Endothelial cell of umbilical vein (primary cell): ENCODE results near the gene HSD17B13. TPM values are rescaled to one million over a fixed set of nuclear protein-coding genes. Genes with fewer than 3 reads are reported as not detected.

Source experiments
- BruUV-seq: library from RNA; stranded (reverse); fragments of 400-500 nt; replicated peaks from 2 replicates; lab custom pipeline; 2021; lab: Mats Ljungman, UMichigan
- CTCF ChIA-PET: fragments of 300-600, 350-600 bp; sonication (Branson Sonifier 250); formaldehyde crosslinking; loops from one replicate; lab custom pipeline; 2021; ENCODE audit warnings: antibody characterized with exemption, inconsistent platforms; lab: Charles Lee
- POLR2A ChIA-PET: fragments of 300-600, 350-600 bp; sonication (Branson Sonifier 250); formaldehyde crosslinking; loops from one replicate; lab custom pipeline; 2021; ENCODE audit warnings: antibody characterized with exemption, inconsistent platforms; lab: Charles Lee
- DNase-seq: peaks from one replicate; pipeline ENCODE4 v3.0.0-alpha.2; 2011; ENCODE audit warnings: low read depth, low spot score
- FAIRE-seq: peaks from 2 replicates; lab custom pipeline; 2011; peaks lifted over from hg19 to GRCh38; lab: Jason Lieb, UNC
- H2AFZ ChIP-seq: 2 replicates; pipeline ENCODE4 v1.6.0; 2012; ENCODE audit warnings: low read depth, low read length, control low read depth, inconsistent platforms
- H3K27ac ChIP-seq: 2 replicates; pipeline ENCODE4 v1.5.1; 2011; ENCODE audit warnings: low read depth, mild to moderate bottlenecking, control low read depth, low read length, moderate library complexity; ENCODE audit not compliant: insufficient read depth
- H3K27me3 ChIP-seq, 2 experiments: 2 replicates each; pipeline versions ENCODE4 v1.6.0 to v1.6.1; 2011; ENCODE audit warnings: low read length in 2 of 2, mixed read lengths in 1 of 2; ENCODE audit not compliant: control insufficient read depth in 2 of 2, insufficient read depth in 2 of 2
- H3K36me3 ChIP-seq, 2 experiments: 2 replicates in 1 of 2; 3 replicates in 1 of 2; pipeline ENCODE4 v1.5.1; 2011; ENCODE audit warnings: low read length in 2 of 2, mild to moderate bottlenecking in 1 of 2, moderate library complexity in 1 of 2; ENCODE audit not compliant: control insufficient read depth in 2 of 2, insufficient read depth in 2 of 2; ENCODE audit errors: extremely low read depth in 1 of 2
- H3K4me1 ChIP-seq: 3 replicates; pipeline ENCODE4 v1.5.1; 2011; ENCODE audit warnings: mild to moderate bottlenecking, low read length; ENCODE audit not compliant: control insufficient read depth, insufficient read depth; ENCODE audit errors: extremely low read depth
- H3K4me2 ChIP-seq: 2 replicates; pipeline ENCODE4 v1.6.1; 2011; ENCODE audit warnings: low read length, control low read depth, mixed read lengths; ENCODE audit not compliant: insufficient read depth
- H3K4me3 ChIP-seq, 3 experiments: fragments of 200-600 bp in 1 of 3; sonication (generic), shearing (Covaris generic) in 1 of 3; replicated peaks in 1 of 3; 2 replicates each; pipeline ENCODE4 v1.5.1; 2011 to 2016; ENCODE audit warnings: control low read depth in 3 of 3, low read length in 3 of 3, mild to moderate bottlenecking in 2 of 3, inconsistent platforms in 1 of 3, low read depth in 1 of 3, moderate library complexity in 1 of 3; ENCODE audit not compliant: insufficient read depth in 1 of 3
- H3K79me2 ChIP-seq: 2 replicates; pipeline ENCODE4 v1.6.0; 2012; ENCODE audit warnings: low read length, inconsistent platforms; ENCODE audit not compliant: control insufficient read depth, insufficient read depth
- H3K9ac ChIP-seq: replicated peaks from 2 replicates; pipeline ENCODE3; 2011; ENCODE audit warnings: low read length, control low read depth; ENCODE audit not compliant: insufficient read depth; ENCODE audit errors: extremely low read depth
- H3K9me1 ChIP-seq: replicated peaks from 3 replicates; pipeline ENCODE4 v1.6.0; 2011; ENCODE audit warnings: mild to moderate bottlenecking, low read length; ENCODE audit not compliant: control insufficient read depth, insufficient read depth; ENCODE audit errors: extremely low read depth
- H3K9me3 ChIP-seq: replicated peaks from 2 replicates; pipeline ENCODE4 v1.5.1; 2012; ENCODE audit warnings: low read length, inconsistent platforms; ENCODE audit not compliant: control insufficient read depth, insufficient read depth
- H4K20me1 ChIP-seq: replicated peaks from 2 replicates; pipeline ENCODE3; 2011; ENCODE audit warnings: mild to moderate bottlenecking, low read length; ENCODE audit not compliant: control insufficient read depth, insufficient read depth; ENCODE audit errors: extremely low read depth
- FOS ChIP-seq: IDR thresholded peaks from 2 replicates; pipeline ENCODE4 v1.6.1; 2011; ENCODE audit warnings: mild to moderate bottlenecking, low read length, moderate library complexity, borderline replicate concordance; ENCODE audit not compliant: insufficient read depth
- JUN ChIP-seq: IDR thresholded peaks from 2 replicates; pipeline ENCODE4 v1.6.1; 2011; ENCODE audit warnings: borderline replicate concordance, low read depth; ENCODE audit not compliant: insufficient read length, insufficient read depth
- MYC ChIP-seq: IDR thresholded peaks from one replicate; pipeline ENCODE4 v1.6.1; 2011; ENCODE audit warnings: mild to moderate bottlenecking, low read depth, low read length
- POLR2A ChIP-seq: IDR thresholded peaks from 2 replicates; pipeline ENCODE4 v1.6.1; 2012; ENCODE audit warnings: low read depth, mild to moderate bottlenecking, control low read depth, low read length
- POLR2AphosphoS5 ChIP-seq: IDR thresholded peaks from 2 replicates; pipeline ENCODE4 v1.6.1; 2012; ENCODE audit warnings: low read depth, mild to moderate bottlenecking, control low read depth, low read length, moderate library complexity; ENCODE audit not compliant: insufficient read depth
- dilution Hi-C: fragments of 300-500 bp; cut with MboI; formaldehyde crosslinking; loops from one replicate; pipeline ENCODE4 v1.15.0; 2019; ENCODE audit warnings: low sequenced_read_pairs; ENCODE audit not compliant: extremely low pct_ligation_motif_present
- intact Hi-C: fragments of 100-400 bp; cut with micrococcal nuclease; formaldehyde crosslinking; loops from one replicate; pipeline ENCODE4 v1.10.0; 2022
- polyA plus RNA-seq, 4 experiments: library from polyadenylated mRNA; depleted of rRNA in 3 of 4; stranded (reverse) in 3 of 4; unstranded in 1 of 4; fragments of >200 nt; gene quantifications; 2 replicates each; pipeline versions ENCODE4 v1.2.1 to v1.2.3, GENCODE V29; 2011 to 2012; ENCODE audit warnings: missing spikeins in 1 of 4
- total RNA-seq: library from RNA; stranded (reverse); gene quantifications from 2 replicates; pipeline ENCODE4 v1.2.3, GENCODE V29; 2021
- TF ChIP-seq, protein P1 (sequence below), 2 donors: IDR thresholded peaks; 1 replicate in 1 of 2; 2 replicates in 1 of 2; pipeline ENCODE4 v1.5.1; 2011; ENCODE audit warnings: low read length in 2 of 2, mild to moderate bottlenecking in 2 of 2, moderate library complexity in 2 of 2, control low read depth in 1 of 2, inconsistent platforms in 1 of 2, low read depth in 1 of 2; ENCODE audit not compliant: insufficient read depth in 1 of 2; ENCODE audit errors: extremely low read depth in 1 of 2
- TF ChIP-seq, protein P2 (sequence below): IDR thresholded peaks from 2 replicates; pipeline ENCODE4 v1.6.1; 2011; ENCODE audit not compliant: insufficient read depth, insufficient read length

Gene HSD17B13
- total and polyA plus RNA-seq, 2 donors (not counting 3 experiments of a cell fraction or from before 2014, with no cell fraction given) = 0.07 TPM; not detected in 1

DNA sequence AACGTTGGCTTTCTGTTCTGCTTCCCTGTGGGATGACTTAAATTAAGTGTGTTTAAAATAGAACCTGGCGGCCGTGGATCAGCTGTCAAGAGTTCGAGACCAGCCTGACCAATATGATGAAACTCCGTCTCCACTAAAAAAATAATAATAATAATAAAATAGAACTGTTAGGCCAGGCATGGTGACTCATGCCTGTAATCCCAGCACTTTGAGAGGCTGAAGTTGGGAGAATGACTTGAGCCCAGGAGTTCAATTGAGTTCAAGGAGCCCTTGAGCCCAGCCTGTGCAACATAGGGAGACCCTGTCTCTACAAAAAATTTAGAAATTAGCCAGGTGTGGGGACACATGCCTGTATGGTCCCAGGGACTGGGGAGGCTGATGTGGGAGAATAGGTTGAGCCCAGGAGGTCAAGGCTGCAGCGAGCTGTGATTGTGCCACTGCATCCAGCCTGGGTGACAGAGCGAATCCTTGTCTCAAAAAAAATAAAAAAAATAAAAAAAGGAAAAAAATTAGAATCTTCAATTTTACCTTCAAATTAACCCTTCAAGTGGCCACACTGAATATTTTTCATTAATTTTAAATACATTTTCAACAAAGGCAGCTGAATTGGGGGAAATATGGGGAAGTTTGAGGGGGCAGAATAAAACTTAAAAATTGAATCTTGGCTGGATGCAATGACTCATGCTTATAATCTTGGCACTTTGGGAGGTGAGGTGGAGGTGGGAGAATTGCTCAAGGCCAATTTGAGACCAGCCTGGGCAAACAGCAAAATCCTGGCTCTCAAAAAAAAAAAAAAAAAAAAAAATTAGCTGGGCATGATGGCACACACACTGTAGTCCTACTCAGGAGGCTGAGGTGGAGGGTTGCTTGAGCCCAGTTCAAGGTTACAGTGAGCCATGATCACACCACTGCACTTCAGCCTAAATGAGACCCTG is 31.8 kb upstream of the HSD17B13 start:
- dilution Hi-C loops (no loop called here), intact Hi-C loops (loop anchor here (5.0 kb wide), 4 partner anchors 113 to 493 kb away; no protein-coding TSS in a partner anchor)
- no peaks in the 10 kb centered on the region for H3K36me3 ChIP-seq
- no peaks in the 10 kb centered on the region for H3K27me3 ChIP-seq
- no peak for DNase-seq
- TF ChIP-seq, protein P1, sequence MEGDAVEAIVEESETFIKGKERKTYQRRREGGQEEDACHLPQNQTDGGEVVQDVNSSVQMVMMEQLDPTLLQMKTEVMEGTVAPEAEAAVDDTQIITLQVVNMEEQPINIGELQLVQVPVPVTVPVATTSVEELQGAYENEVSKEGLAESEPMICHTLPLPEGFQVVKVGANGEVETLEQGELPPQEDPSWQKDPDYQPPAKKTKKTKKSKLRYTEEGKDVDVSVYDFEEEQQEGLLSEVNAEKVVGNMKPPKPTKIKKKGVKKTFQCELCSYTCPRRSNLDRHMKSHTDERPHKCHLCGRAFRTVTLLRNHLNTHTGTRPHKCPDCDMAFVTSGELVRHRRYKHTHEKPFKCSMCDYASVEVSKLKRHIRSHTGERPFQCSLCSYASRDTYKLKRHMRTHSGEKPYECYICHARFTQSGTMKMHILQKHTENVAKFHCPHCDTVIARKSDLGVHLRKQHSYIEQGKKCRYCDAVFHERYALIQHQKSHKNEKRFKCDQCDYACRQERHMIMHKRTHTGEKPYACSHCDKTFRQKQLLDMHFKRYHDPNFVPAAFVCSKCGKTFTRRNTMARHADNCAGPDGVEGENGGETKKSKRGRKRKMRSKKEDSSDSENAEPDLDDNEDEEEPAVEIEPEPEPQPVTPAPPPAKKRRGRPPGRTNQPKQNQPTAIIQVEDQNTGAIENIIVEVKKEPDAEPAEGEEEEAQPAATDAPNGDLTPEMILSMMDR (IDR thresholded peaks at IDR 0.05; ENCODE audit: extremely low read depth in 1 of 2, insufficient read depth in 1 of 2, low read depth in 1 of 2, low read length in 2 of 2) = no peak
- no peak overlapping the region for H3K9ac ChIP-seq
- ChIA-PET POLR2A (no interaction called here), CTCF (interaction anchor here (0.6 to 3.9 kb wide), 26 partner anchors 9 to 966 kb away, joined by 3 to 87 read pairs (median 4); partner anchors contain the start of gene HSD17B11)
- FAIRE-seq = no peak
- no TSS peak for BruUV-seq
- H2AFZ ChIP-seq = no peak overlapping the region
- H3K27ac ChIP-seq = no peak overlapping the region
- H3K9me3 ChIP-seq = no peaks in the 10 kb centered on the region
- no peaks in the 10 kb centered on the region for H3K79me2 ChIP-seq
- no peaks in the 10 kb centered on the region for H3K4me1 ChIP-seq
- no peak overlapping the region for H3K4me3 ChIP-seq
- no peaks in the 10 kb centered on the region for H4K20me1 ChIP-seq
- no peaks in the 10 kb centered on the region for H3K9me1 ChIP-seq
- H3K4me2 ChIP-seq = no peak overlapping the region

DNA sequence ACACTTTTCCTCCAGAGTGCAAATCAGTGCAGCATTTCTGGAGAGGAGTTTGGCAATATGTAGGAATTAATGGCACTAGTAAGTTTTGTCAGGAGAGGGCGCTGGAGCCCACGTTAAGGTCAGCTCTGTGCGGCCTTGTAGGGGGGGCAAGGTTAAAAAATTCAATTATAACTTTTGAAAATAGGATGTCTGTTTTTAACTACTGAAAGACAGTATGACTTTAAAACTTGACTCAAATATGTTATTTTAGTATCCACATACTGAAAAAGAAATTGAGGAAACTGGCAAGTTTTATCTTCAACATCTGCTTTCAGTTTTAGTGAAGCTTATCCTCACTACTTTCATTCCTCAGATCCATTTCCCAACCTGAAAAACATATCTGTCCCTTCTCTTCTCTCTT is 30.9 kb upstream of the HSD17B13 start:
- Histone ChIP-seq H3K27me3 (no peaks in the 10 kb centered on the region), H3K4me1 (no peaks in the 10 kb centered on the region), H3K27ac (no peak overlapping the region), H3K79me2 (no peaks in the 10 kb centered on the region), H3K9me3 (no peaks in the 10 kb centered on the region), H2AFZ (no peak overlapping the region), H3K36me3 (no peaks in the 10 kb centered on the region), H3K4me2 (no peak overlapping the region), H4K20me1 (no peaks in the 10 kb centered on the region), H3K9ac (no peak overlapping the region), H3K4me3 (no peak overlapping the region), H3K9me1 (no peaks in the 10 kb centered on the region)
- peak; percentile 77 for FAIRE-seq
- intact Hi-C loops (loop anchor here (5.0 kb wide), 3 partner anchors 114 to 484 kb away; no protein-coding TSS in a partner anchor), dilution Hi-C loops (no loop called here)
- TF ChIP-seq POLR2A = no peak
- TF ChIP-seq MYC = no peak
- no peak for TF ChIP-seq POLR2AphosphoS5
- no peak for TF ChIP-seq JUN
- TF ChIP-seq, protein P1 (IDR thresholded peaks at IDR 0.05; ENCODE audit: extremely low read depth in 1 of 2, insufficient read depth in 1 of 2, low read depth in 1 of 2, low read length in 2 of 2) = peak; percentile 57
- TF ChIP-seq, protein P2, sequence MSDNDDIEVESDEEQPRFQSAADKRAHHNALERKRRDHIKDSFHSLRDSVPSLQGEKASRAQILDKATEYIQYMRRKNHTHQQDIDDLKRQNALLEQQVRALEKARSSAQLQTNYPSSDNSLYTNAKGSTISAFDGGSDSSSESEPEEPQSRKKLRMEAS = no peak
- TF ChIP-seq FOS = no peak
- no TSS peak for BruUV-seq
- ChIA-PET POLR2A (no interaction called here), CTCF (interaction anchor here (0.7 to 3.9 kb wide), 22 partner anchors 10 to 858 kb away, joined by 3 to 87 read pairs (median 4); partner anchors contain the start of gene HSD17B11)
- DNase-seq = peak; percentile 67
